ENCODE data around the gene PHOSPHO2. TPM values are rescaled to one million over a fixed set of nuclear protein-coding genes. Genes with fewer than 3 reads are reported as not detected.

Gene PHOSPHO2
- total RNA-seq, 4 donors from 2014 or later: 7.1 to 17.3 (median 7.6) TPM

DNA sequence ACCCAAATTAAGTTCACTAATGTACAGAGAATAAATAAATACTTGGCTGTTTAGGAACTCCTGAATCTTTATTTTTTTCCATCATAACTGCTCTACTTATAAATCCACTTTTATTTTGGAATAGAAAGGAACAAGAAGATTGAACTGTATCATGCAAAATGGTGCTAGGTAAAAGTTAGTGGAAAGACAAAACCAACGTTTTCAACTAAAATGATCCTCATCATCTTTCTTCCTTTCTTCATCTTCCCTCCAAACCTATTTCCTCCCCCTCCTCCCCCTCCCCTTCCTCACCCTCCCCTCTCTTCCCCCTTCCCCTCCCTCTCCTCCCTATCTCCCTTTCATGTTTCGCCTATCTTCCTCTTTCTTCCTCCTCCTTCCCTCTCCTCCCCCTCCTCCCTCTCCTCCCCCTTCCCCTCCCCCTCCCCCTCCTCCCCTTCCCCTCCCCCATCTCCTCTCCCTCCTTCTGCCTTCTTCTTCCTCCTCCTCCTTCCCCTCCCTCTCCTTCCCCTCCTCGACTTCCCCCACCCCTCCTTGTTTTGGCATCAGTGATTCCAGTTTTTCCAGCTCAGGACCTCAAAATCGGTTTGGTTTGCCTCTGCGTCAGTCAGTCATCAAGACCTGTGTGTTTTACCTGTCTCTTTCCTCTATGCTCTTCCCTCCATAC lies 44.4 kb downstream of the PHOSPHO2 start:
- no peak for DNase-seq (ENCODE audit: low spot score in 2 of 2)
- no peaks in the 10 kb centered on the region for H3K36me3 ChIP-seq
- no peaks in the 10 kb centered on the region for H3K27me3 ChIP-seq
- TF ChIP-seq POLR2A (IDR thresholded peaks at IDR 0.05): no peak
- no peak for TF ChIP-seq EP300 (IDR thresholded peaks at IDR 0.05)
- TF ChIP-seq, protein P1, sequence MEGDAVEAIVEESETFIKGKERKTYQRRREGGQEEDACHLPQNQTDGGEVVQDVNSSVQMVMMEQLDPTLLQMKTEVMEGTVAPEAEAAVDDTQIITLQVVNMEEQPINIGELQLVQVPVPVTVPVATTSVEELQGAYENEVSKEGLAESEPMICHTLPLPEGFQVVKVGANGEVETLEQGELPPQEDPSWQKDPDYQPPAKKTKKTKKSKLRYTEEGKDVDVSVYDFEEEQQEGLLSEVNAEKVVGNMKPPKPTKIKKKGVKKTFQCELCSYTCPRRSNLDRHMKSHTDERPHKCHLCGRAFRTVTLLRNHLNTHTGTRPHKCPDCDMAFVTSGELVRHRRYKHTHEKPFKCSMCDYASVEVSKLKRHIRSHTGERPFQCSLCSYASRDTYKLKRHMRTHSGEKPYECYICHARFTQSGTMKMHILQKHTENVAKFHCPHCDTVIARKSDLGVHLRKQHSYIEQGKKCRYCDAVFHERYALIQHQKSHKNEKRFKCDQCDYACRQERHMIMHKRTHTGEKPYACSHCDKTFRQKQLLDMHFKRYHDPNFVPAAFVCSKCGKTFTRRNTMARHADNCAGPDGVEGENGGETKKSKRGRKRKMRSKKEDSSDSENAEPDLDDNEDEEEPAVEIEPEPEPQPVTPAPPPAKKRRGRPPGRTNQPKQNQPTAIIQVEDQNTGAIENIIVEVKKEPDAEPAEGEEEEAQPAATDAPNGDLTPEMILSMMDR (IDR thresholded peaks at IDR 0.05): no peak
- WGBS, 2 donors: 41 to 51% methylated on average over 3 to 4 of the region's 5 CpGs
- H3K4me1 ChIP-seq: peaks cover 0 to 10% (median 3%) of the 10 kb centered on the region in 4 donors
- H3K4me3 ChIP-seq: no peak overlapping the region
- H3K27ac ChIP-seq: no peak overlapping the region
- H3K9me3 ChIP-seq: no peaks in the 10 kb centered on the region

DNA sequence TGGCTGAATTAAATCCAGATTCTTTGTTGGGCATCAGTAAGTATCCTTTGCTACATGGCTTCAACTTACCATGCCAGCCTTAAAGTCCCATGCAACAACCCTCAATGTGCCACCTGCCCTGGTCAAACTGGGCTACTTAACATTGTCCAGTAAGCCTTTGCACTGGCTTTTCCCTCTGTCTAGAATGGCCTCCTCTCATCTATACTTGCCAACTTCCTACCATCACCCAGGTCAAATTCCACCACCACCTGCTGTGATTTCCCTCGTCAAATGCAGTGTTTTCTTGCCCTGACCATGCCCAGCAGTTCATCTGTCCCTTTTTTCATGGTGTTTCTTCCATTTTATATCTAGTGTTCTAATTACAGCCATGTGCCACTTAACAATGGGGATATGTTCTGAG lies 45.1 kb downstream of the PHOSPHO2 start:
- Histone ChIP-seq H3K4me3 (no peak overlapping the region), H3K36me3 (no peaks in the 10 kb centered on the region), H3K27ac (no peak overlapping the region), H3K27me3 (no peaks in the 10 kb centered on the region), H3K4me1 (peaks cover 0 to 9% (median 3%) of the 10 kb centered on the region in 4 donors), H3K9me3 (no peaks in the 10 kb centered on the region)
- 83 to 91% methylated on average over 1 of the region's 1 CpG for WGBS, 2 donors
- no peak for DNase-seq (ENCODE audit: low spot score in 2 of 2)
- TF ChIP-seq, protein P1 (IDR thresholded peaks at IDR 0.05): no peak
- TF ChIP-seq EP300 (IDR thresholded peaks at IDR 0.05): no peak
- no peak for TF ChIP-seq POLR2A (IDR thresholded peaks at IDR 0.05)

DNA sequence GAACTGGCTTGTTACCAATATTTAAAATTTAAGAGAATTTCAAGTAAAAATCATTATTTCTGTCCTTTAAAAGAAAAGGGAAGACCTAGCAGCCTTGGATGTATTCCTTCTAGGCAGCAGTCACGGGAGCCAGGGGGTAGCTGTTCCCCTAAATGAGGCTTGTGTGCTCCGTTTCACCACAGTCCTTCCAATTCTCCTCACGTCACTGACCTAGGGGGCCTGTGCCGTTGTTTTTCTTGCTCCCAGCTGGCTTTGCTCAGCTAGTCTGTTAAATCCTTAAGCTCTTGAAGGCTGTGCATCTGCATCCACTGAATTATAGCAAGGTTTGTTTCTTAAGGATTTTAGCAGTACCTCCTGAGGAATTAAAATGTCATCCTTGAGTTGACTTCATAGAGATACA lies 49.3 kb downstream of the PHOSPHO2 start:
- Histone ChIP-seq H3K4me1 (no peaks in the 10 kb centered on the region), H3K27ac (no peak overlapping the region), H3K4me3 (no peak overlapping the region), H3K36me3 (no peaks in the 10 kb centered on the region), H3K27me3 (no peaks in the 10 kb centered on the region), H3K9me3 (no peaks in the 10 kb centered on the region)
- no peak for DNase-seq (ENCODE audit: low spot score in 2 of 2)
- TF ChIP-seq, protein P1 (IDR thresholded peaks at IDR 0.05): no peak
- TF ChIP-seq EP300 (IDR thresholded peaks at IDR 0.05): no peak
- no peak for TF ChIP-seq POLR2A (IDR thresholded peaks at IDR 0.05)
- 52 to 65% methylated on average over 4 of the region's 4 CpGs for WGBS, 2 donors

DNA sequence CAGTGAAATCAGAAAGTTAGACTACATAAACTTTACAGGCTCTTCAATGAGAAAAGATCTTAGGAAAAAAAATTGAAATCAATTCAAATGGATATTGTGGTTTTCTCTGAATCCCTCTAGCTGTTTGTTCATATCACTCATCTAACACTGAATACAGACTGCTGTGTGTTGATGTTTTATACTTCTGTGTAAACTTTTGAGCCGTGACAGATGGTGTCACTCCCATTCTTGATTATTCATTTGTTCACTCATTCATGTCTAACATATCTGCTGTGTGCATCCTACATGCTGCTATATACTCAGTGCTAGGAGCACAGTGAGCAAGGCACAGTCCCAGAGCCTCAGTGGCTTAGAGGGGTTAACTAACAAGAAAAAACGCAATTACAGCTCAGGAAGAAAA lies 52.0 kb downstream of the PHOSPHO2 start:
- H3K9me3 ChIP-seq: no peaks in the 10 kb centered on the region
- no peaks in the 10 kb centered on the region for H3K27me3 ChIP-seq
- no peak overlapping the region for H3K27ac ChIP-seq
- H3K4me1 ChIP-seq: no peaks in the 10 kb centered on the region
- no peaks in the 10 kb centered on the region for H3K36me3 ChIP-seq
- 52 to 55% methylated on average over 2 of the region's 2 CpGs for WGBS, 2 donors
- H3K4me3 ChIP-seq: no peak overlapping the region
- no peak for TF ChIP-seq POLR2A (IDR thresholded peaks at IDR 0.05)
- no peak for DNase-seq (ENCODE audit: low spot score in 2 of 2)

DNA sequence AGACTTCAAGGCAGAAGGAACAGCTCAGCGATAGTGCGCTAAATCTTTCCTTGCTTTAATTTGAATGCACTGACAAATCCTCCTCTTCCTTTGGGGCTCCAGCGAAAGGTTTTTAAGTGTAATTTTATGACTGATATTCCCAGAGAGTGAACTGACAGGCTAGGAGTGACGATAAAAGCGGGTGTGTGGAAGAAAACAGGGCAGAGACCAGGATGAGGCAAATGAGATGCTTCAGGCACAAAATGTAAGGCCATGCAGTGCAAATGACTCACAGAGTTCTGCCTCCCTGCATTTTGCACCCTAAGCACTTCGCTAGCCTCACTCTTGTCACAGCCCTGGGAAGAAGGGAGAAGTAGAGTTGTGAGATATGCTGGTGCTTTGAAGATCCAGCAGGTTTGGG lies 54.0 kb downstream of the PHOSPHO2 start:
- TF ChIP-seq, protein P1 (IDR thresholded peaks at IDR 0.05): no peak
- TF ChIP-seq EP300 (IDR thresholded peaks at IDR 0.05) (no peak), POLR2A (IDR thresholded peaks at IDR 0.05) (no peak)
- H3K4me3 ChIP-seq: no peak overlapping the region
- H3K9me3 ChIP-seq: no peaks in the 10 kb centered on the region
- no peaks in the 10 kb centered on the region for H3K4me1 ChIP-seq
- 76 to 80% methylated on average over 6 of the region's 6 CpGs for WGBS, 2 donors
- no peak for DNase-seq (ENCODE audit: low spot score in 2 of 2)
- H3K27me3 ChIP-seq: no peaks in the 10 kb centered on the region
- H3K27ac ChIP-seq: no peak overlapping the region
- no peaks in the 10 kb centered on the region for H3K36me3 ChIP-seq

Small RNAs within 50 kb of the gene (small RNA-seq; reads per million reads assigned to genes)
- not detected for gene RF00432

Other genes starting within 250 kb of the PHOSPHO2 start
- 10 to 100 TPM; 14.4 to 21.6 (median 18.8) TPM for gene BBS5, start 215.0 kb upstream of the PHOSPHO2 start, total RNA-seq
- gene KLHL41, start 184.8 kb upstream of the PHOSPHO2 start, total RNA-seq: 1 to 10 TPM in 3 of 4 donors, under 1 TPM in 1; 0.90 to 2.3 (median 1.7) TPM
- gene FASTKD1, start 120.6 kb upstream of the PHOSPHO2 start, total RNA-seq: 10 to 100 TPM in 2 of 4 donors, 1 to 10 TPM in 2; 6.7 to 12.6 (median 9.3) TPM
- 10 to 100 TPM; 26.1 to 53.8 (median 37.1) TPM for gene PPIG, start 110.1 kb upstream of the PHOSPHO2 start, total RNA-seq
- under 1 TPM in 2 of 4 donors, not detected in 2; 0.60 to 0.87 TPM for gene CFAP210, start 64 bp upstream of the PHOSPHO2 start, total RNA-seq
- 10 to 100 TPM in 1 of 4 donors, 1 to 10 TPM in 3; 3.9 to 17.2 (median 7.8) TPM for gene KLHL23, start 39.4 kb downstream of the PHOSPHO2 start, total RNA-seq
- gene SSB, start 104.4 kb downstream of the PHOSPHO2 start, total RNA-seq: 10 to 100 TPM; 53.9 to 79.2 (median 63.2) TPM
- 10 to 100 TPM; 41.0 to 83.5 (median 47.2) TPM for gene METTL5, start 130.4 kb downstream of the PHOSPHO2 start, total RNA-seq
- gene UBR3, start 133.0 kb downstream of the PHOSPHO2 start, total RNA-seq: 100 to 1,000 TPM in 1 of 4 donors, 10 to 100 TPM in 3; 87.4 to 101 (median 97.3) TPM

Data from tibial nerve (tissue), 4 donors.